Stimulated activated CD4-positive, alpha-beta T cell treated with anti-CD3 and anti-CD28 coated beads, Interleukin-4, amount 100 ng/mL, for 1 hour (primary cell): ENCODE data around the gene MIR17HG.
"Not testable (repeated sequence)": the region's sequence is repeated elsewhere in the genome, so short reads cannot be mapped to it uniquely, and the experiment has no call there.

Source experiments
- DNase-seq: peaks from one replicate; pipeline ENCODE4 v3.0.0-alpha.2; 2020

Gene MIR17HG

DNA sequence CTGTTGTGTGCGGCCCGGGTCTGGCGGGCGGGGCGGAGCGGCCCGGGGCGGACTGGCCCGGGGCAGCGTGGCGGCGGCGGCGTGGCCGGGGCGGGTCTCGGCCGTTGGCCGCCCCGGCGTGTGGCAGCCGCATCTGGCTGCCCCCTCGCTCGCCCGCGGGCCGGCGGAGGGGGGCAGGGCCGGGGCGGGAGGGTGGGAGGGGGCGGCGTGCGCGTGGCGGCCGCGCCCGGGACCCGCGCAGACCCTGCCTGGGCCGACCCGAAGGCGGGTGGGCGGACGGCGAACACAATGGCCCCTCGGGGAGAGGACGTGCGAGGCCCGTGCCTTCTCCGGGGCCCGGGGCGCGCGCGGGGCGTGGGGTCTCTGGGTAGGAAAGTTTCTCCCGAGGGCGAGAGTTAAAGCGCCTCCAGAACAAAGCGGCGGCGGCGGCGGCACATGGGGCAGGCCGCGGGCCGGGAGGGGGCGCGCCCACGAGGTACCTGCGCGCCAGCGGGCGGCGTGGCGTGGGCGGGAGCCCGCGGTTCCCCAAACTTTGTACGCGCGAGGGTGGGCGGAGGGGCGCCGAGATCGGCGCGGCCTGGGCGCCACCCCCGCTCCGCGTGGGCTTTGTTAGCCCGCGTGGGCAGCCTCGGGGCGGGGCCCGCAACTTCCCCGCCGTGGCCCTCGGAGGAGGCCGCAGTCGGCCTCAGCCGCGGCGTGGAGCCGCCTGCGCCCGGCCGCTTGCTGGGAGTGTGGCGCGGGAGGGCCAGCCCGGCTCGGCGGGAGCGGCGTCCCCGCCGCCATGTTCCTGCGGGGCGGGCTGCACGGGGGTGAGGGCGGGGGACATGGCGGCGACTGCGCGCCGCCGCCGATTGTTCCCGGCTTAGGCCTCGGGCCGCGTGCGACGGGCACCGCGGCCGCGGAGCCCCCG, 764 bp downstream of the MIR17HG start:
- DNase-seq = peak; percentile 84

DNA sequence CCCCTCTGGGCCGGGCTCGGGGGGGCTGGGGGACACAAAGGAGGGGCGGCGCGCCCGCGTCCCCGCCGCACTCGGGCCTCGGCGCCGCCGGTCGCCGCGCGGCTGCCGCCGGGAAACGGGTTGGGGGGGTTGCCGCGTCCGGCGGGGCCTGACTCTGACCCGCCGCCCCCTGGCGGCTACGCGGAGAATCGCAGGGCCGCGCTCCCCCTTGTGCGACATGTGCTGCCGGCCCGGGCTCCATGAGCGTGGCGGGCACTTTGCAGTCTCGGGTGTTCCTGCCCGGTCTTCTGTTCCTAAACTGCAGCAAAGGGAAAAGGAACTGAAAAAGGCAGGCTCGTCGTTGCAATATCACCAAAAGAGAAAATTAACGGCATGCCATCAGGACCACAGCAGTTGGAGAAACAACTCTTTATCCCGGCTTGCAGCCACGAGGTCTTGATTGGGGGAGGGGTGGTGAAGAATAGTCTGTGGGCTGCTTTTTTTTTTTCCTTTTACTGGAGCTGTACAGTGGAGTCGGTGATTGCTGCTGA, 1.5 kb downstream of the MIR17HG start:
- peak; percentile 96 for DNase-seq

DNA sequence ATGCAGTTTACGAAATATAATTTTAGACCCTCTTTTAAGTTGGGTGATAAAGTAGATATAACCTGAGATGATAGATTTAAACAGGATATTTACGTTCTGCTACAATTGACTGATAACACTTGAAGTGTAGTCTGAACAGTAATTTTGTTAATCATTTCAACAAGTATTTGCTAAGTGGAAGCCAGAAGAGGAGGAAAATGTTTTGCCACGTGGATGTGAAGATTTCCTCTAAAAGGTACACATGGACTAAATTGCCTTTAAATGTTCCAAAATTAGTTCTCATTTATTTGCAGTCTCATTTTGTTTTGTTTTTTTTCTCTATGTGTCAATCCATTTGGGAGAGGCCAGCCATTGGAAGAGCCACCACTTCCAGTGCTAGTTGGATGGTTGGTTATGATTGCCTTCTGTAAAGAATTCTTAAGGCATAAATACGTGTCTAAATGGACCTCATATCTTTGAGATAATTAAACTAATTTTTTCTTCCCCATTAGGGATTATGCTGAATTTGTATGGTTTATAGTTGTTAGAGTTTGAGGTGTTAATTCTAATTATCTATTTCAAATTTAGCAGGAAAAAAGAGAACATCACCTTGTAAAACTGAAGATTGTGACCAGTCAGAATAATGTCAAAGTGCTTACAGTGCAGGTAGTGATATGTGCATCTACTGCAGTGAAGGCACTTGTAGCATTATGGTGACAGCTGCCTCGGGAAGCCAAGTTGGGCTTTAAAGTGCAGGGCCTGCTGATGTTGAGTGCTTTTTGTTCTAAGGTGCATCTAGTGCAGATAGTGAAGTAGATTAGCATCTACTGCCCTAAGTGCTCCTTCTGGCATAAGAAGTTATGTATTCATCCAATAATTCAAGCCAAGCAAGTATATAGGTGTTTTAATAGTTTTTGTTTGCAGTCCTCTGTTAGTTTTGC, 2.8 kb downstream of the MIR17HG start:
- no peak for DNase-seq

DNA sequence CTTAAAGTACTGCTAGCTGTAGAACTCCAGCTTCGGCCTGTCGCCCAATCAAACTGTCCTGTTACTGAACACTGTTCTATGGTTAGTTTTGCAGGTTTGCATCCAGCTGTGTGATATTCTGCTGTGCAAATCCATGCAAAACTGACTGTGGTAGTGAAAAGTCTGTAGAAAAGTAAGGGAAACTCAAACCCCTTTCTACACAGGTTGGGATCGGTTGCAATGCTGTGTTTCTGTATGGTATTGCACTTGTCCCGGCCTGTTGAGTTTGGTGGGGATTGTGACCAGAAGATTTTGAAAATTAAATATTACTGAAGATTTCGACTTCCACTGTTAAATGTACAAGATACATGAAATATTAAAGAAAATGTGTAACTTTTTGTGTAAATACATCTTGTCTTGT, 3.6 kb downstream of the MIR17HG start:
- DNase-seq = no peak

DNA sequence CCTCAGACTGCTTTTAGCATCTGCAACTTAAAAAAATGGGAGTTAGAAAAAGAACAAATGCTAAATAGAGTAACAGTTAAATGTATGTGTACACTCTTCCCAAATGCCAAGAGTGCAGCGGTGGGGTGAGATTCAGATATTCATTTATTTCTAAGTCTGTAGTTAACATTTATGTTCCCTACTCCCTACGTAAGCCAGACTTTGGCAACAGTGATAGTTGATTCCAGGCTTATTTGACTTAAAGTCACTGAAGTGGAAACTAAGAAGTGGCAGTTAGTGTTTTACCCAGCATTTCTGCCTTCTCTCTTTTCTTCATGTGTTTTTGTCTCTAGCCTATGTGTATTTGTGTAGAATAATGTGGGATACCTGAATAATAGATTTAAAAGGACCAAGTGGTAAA, 4.5 kb downstream of the MIR17HG start:
- DNase-seq = no peak

DNA sequence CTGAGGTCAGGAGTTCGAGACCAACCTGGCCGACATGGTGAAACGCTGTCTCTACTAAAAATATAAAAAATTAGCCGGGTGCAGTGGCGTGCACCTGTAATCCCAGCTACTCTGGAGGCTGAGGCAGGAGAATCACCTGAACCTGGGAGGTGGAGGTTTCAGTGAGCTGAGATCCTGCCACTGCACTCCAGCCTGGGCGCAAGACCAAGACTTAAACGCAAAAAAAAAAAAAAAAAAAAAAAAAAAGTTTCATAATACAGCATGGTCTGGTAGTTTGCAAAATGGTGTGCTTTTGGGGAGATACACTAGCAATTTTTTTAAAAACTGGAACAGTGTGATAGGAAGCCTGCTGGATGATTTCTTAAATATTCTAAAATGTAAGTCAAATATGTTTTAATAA, 5.4 kb downstream of the MIR17HG start:
- DNase-seq = not testable (repeated sequence)

DNA sequence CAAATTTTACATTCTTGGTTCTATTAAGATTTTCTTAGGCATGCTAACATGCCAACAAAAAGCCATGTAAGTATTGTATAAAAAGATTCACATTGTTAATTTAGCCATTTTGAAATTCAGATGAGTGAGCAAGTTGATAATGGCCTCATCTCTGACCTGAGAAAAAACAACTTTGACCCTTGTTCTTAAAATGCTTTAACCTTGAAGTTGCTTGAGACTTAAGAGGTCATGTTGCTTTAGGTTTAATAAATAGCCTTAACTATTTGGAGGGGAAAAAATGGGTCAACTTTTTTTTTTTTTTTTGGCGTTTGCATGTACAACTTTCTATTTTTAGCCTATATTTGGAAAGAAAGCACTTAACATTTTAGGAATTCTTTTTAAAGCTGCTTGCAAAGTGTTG, 6.0 kb downstream of the MIR17HG start:
- DNase-seq = no peak

DNA sequence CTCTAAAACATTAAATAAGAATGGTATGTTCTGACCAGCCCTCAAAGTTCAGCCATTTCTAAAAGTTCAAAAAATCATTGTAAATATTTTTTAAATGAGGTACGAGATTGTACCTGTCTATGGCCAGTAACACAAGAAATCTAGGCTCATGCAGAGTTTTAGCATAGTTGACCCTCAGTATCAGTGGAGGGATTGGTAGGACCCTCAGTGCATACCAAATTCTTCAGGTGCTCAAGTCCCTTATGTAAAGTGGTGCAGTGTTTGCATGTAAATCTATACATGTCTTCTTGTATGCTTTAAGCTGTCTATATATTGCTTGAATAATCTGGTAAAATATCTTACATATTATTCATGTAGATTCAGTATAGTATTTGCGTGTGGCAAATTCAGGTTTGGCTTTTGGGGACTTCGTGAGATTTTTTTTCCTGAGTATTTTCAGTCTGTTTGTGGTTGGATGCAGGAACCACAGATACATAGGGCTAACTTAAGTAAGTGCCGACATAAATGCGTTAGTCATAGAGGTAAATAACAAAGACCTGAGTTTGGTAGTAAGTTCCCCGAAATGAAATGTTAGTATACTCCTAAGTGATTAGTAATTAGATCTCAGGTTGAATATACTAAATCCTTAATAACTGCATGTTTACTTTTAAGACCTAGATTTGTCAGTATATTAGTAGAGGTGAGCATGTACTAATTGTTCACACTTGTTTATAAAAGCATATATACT, 7.8 kb downstream of the MIR17HG start:
- DNase-seq = no peak

DNA sequence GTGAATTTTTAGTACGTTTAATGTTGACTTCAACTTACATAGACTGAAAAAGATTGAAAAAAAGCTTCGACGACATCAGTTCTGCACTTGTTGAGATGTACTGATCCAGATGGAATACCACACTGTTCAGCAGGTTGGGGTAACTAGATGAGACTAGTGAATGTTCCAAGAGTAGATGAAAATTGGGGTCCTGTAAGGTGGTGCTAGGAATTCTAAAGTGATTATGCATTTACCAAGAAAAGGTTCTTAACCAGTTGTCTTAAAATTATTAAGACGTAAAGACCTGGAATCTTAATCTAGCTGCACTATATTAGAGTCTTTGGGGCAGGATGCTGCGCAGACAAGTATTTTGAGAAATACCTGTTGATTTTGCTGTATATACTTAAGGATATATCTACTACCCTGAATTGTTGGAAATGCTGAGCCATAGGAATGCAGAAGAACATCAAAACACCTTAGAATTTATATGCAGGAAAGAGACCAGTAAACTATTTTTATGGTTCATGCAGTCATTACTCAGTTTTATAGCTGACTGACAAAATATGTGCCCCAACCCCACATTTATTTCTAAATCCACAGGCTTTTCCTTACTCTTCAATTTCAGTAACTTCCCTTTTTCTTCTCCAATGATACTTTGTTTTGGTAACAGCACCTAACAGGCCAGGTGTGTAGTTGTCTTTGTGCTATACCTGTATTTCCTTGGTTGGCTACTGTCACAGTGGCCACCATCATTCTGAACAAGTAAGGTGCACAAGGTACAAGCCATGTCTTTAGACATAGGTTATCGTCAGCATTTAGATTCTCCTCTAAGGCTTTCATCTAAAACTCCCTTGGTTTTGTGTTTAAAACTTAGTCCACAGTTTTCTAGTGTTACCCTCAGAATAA, 8.6 kb downstream of the MIR17HG start:
- DNase-seq = no peak

DNA sequence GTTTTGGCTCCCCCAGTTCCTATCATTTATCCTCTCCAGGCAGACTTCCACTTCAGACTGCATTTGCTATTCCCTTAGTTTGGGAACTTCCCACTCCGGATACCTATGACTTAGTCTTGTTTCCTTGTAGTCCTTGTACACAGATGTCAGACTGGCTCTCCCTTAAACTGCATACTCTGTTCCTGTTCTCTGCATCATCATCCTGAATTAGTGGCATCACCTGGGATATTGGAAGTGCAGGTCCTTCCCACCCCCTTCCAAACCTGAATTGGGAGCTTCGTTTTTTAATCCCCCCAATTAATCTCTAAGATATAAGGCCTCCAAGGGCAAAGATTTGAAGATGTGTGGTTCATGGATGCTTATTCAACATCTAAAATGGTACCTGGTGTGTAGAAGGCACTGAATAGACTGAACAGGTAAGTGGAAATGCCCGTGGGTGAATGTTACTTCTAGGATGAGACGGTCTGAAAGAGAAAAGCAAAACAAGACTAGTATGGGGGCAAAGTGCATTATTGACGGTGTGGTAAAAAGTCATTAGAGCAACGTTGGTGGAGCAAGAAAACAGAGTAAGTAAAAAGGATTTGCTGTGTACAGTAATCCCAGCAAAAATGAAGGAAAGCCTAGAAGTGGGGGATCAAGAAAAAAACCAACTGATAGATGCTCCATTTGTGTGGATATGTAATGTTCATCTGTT, 9.6 kb downstream of the MIR17HG start:
- no peak for DNase-seq

DNA sequence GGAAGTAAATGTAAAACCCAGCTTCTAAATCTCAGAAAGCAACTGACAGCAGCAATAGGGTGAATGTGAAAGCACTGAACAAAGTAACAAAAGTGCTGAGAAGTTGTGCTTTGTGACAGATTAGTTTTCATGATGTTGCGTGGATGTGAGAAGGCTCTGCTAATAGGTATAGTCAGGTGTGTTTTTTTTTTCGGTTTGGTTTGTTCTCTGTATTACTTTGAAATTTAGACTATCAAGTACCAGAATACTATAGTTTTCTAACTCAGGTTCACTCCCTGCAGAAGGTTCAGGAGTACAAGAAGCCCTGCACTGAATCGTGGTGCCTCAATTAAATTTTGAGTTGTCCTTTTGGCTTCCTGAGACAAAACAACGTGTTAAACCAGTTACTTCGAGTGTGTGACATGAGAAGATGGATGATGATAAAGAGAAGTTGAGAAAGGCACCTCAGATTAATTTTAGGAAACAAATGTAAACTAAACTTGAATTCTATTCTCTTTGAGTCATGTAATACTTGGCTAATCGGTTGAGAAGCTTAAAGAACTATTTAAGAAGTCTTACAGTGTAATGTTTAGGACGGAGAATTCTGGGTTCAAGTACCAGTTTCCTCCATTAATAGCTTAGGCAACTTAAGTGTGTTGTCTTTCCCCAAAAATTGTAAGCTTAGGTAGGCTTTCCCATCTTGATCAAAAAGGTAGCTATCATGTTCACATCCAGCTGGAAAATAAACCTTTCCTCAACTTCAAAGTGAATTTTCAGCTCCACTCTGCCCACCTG, 10.3 kb downstream of the MIR17HG start:
- DNase-seq = no peak

DNA sequence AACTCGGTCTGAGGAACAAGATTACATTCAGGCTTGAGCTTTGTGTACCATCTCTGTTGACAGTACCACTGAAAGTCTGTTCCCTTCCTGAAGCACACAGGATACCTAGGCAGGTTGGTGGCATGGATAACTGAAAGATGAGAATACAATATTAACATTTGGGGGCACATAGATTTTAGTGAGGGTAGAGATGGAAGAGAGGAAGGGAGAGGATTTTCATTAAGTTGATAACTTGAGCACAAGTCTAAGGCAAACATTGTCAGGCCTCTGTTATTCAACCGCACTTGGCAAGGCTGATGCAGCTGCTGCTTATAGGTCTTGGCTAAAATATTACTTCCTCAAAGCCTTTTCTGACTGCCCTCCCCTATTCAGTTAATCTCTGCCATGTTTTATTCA, 10.9 kb downstream of the MIR17HG start:
- no peak for DNase-seq

DNA sequence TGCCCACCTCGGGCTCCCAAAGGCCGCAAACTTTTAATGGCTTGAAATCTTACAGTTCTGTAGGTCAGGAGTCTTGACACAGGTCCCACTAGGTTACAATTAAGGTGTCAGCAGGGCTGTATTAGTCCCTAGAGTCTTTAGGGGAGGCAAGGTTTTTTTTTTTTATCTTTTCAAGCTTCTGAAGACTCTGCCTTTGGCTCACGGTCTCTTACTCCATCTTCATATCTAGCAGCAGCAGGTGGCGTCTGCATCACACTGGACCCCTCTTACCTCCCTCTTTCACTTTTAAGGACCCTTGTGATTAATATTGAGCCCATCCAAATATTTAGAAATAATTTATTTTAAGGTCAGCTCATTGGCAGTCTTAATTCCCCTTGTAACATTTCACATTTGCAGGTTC, 11.6 kb downstream of the MIR17HG start:
- no peak for DNase-seq

DNA sequence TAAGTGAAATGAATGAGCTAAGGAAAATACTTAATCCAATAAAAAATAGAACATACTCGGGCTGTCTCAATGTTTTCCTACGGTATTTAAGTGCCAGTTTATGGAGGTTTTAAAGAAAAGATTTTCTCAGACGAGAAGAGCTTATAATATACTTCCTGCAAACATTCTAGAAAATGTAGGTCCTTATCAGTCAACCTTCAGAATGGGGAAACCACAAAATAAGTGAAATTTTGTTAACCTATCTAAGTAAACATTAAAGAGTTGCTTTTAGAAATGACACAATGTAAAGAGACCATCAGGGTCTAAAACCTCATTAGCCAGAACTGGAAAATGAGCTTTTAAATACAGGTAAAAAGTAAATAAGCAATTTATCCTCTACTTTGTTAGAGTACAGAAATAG, 12.1 kb downstream of the MIR17HG start:
- DNase-seq = no peak

DNA sequence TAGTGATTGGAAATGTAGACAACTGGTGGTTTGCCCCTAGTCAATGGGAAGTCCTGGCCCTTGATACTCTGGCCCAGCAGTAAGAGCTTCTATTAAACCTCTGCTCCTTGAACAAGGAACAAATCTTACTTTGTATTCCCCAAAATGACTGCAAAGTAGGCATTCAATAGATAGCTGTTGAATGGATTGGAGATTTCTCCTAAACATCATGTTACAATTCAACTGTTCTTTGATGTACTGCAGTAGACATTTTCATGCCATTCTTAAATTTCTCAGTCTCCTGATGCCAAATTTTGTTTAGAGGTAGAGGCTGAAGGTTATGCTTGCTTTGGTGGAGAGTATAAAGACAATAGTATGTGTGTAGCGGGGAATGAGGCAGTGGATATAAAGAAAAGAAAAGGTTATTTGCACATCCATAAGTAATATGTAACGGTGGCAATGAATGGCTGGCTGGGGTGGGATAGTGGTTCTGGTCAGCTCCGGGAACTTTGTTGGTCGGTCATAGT, 12.8 kb downstream of the MIR17HG start:
- DNase-seq = no peak

DNA sequence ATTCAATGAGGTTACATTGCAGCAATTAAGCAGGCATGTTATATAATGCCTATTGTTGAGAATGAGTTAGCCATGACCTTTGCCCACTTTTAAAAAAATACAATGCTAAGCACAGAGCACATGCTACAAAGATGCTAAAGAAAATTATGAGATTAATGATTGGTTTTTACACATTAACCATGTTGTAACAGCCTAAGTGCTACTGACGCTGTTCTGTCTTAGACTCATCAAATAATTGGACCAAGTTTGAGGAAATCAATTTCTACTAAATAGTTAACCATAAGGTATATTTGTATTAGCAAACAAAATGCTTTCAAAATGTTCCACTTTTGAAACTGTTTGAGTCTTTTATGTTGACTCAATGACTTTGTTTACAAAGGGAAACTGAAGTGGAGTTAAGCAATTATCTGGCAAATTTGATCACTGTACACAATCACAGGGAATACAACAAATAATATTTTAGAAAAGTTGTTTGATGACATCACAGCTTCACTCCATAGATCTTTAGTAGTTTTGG, 14.3 kb downstream of the MIR17HG start:
- no peak for DNase-seq

DNA sequence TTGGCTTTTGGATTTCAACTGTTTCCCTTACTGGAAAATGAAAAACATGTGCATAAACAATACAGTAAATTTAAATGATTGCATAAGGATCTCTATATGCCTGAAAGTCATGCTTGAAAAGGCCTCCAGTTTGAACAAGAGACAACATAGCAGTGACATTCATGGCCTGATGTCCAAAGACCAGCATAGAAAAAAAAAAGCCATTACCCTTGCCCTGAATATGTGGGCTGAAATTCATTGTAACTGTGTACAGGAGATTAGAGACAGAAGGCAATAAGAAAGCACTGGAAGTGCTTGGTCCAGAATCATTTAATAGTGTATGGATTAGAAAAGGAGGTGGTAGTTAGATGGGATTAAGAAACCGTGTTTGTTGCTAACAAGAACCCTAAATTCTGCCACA, 15.4 kb downstream of the MIR17HG start:
- no peak for DNase-seq

DNA sequence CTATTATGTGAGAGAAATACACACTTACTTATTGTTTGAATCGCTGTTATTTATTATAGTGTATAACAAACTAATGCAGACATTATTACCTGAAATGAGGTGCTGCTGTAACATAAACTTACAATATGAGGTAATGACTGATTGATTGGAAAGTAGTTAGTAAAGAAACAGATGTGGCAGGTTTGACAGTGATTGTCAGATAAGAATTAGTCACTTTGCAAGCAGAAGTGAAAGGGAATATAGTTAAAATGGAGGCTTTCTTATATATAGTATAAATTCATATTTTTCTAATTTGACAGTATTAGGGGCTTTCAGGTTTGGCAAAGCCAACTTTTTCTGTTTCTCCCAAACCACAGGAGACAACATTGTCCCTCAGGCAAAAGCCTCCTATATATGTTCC, 20.6 kb downstream of the MIR17HG start:
- DNase-seq = no peak

DNA sequence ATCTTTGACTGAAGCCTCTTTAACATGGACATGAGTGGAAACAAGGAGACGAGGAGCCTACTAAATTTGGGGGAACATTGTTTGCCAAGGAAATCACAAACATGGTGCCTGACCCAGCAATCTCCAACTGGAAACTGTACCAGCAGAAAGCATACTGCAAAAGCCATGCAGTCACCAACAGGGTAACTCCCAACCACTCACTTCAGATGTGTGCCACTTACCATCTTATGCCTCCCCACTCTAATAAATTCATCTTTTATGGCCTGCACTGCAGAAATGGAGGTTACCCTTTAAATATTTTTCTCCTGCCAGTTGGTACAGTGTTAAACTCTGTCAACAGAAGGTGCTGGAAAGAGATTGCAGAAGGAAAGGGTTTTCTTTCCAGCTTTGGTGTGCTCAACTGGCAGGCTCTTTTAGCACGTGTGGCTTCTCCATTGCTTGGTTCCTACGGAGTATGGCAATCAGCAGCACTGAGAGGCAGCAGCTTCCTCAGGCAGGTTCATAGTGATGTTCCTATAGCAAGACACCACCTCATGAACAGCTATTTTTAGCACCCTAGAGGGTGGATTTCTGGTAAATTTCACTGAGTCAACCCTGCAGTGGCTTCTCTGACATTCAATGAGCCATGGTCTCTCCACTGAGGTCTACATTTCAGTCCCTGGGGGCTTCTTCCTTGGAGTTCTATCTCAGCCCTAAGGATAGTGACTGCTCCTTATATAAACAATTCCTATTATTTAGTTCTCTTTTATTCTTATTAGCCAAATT, 21.4 kb downstream of the MIR17HG start:
- DNase-seq = no peak
